ENCODE measurements around the gene EFCAB11.

DNA sequence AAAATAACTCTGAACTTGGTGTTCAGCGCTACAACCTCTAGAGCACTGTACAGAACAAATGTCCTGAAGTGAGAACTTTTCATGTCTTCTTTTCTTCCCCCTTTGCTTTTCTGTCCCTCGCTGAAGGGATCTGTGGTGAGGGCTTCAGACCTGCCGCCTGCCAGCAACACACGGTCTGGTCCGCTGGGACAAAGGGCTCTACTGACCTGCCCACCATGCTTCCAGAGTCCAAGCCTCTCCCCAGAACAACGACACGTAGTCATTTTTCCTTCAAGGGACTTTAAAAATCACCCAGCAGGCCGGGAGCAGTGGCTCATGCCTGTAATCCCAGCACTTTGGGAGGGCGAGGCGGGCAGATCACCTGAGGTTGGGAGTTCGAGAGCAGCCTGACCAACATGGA lies 140.4 kb downstream of the EFCAB11 start:
- TF ChIP-seq, protein P1, sequence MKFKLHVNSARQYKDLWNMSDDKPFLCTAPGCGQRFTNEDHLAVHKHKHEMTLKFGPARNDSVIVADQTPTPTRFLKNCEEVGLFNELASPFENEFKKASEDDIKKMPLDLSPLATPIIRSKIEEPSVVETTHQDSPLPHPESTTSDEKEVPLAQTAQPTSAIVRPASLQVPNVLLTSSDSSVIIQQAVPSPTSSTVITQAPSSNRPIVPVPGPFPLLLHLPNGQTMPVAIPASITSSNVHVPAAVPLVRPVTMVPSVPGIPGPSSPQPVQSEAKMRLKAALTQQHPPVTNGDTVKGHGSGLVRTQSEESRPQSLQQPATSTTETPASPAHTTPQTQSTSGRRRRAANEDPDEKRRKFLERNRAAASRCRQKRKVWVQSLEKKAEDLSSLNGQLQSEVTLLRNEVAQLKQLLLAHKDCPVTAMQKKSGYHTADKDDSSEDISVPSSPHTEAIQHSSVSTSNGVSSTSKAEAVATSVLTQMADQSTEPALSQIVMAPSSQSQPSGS (CRISPR knock-in tag; IDR thresholded peaks at IDR 0.05; ENCODE audit: borderline replicate concordance, low read depth) = no peak
- TF ChIP-seq, protein P2, sequence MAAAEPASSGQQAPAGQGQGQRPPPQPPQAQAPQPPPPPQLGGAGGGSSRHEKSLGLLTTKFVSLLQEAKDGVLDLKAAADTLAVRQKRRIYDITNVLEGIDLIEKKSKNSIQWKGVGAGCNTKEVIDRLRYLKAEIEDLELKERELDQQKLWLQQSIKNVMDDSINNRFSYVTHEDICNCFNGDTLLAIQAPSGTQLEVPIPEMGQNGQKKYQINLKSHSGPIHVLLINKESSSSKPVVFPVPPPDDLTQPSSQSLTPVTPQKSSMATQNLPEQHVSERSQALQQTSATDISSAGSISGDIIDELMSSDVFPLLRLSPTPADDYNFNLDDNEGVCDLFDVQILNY (CRISPR knock-in tag; IDR thresholded peaks at IDR 0.05) = no peak
- no peak for TF ChIP-seq ETV6 (CRISPR knock-in tag; IDR thresholded peaks at IDR 0.05)
